WTC11 (cell line): ENCODE measurements around the gene LRMDA.

Experiments
- CBFB ChIP-seq: sonication (generic); formaldehyde crosslinking; IDR thresholded peaks from 2 replicates; pipeline ENCODE4 v1.8.1; 2022; ENCODE audit warnings: mild to moderate bottlenecking, low read depth, missing genetic modification reagents
- CTCF ChIP-seq: fragments of 200-600 bp; IDR thresholded peaks from 2 replicates; pipeline ENCODE4 v1.8.0; 2022; ENCODE audit warnings: antibody characterized with exemption
- HMGA2 ChIP-seq: fragments of 250-450 bp; sonication (Bioruptor Pico); IDR thresholded peaks from 2 replicates; pipeline ENCODE4 v1.4.0; 2021; ENCODE audit warnings: mild to moderate bottlenecking, moderate library complexity
- IRF1 ChIP-seq: sonication (generic); formaldehyde crosslinking; IDR thresholded peaks from 2 replicates; pipeline ENCODE4 v1.8.0; 2023; ENCODE audit warnings: missing genetic modification reagents
- JUN ChIP-seq: sonication (generic); formaldehyde crosslinking; IDR thresholded peaks from 2 replicates; pipeline ENCODE4 v1.8.0; 2023; ENCODE audit warnings: mild to moderate bottlenecking, missing genetic modification reagents
- NR2C2 ChIP-seq: sonication (generic); formaldehyde crosslinking; IDR thresholded peaks from 2 replicates; pipeline ENCODE4 v1.8.0; 2022; ENCODE audit warnings: mild to moderate bottlenecking, missing genetic modification reagents
- NR3C1 ChIP-seq: sonication (generic); formaldehyde crosslinking; conservative IDR thresholded peaks from 2 replicates; pipeline ENCODE4 v1.8.1; 2023; ENCODE audit warnings: low read depth, mild to moderate bottlenecking, missing genetic modification reagents
- TCF7 ChIP-seq: sonication (generic); formaldehyde crosslinking; IDR thresholded peaks from 2 replicates; pipeline ENCODE4 v1.8.0; 2022; ENCODE audit warnings: mild to moderate bottlenecking, low read depth, missing genetic modification reagents, moderate library complexity
- USF1 ChIP-seq: sonication (generic); formaldehyde crosslinking; IDR thresholded peaks from 2 replicates; pipeline ENCODE4 v1.8.0; 2022; ENCODE audit warnings: mild to moderate bottlenecking, missing genetic modification reagents
- ZNF281 ChIP-seq: sonication (generic); formaldehyde crosslinking; IDR thresholded peaks from 2 replicates; pipeline ENCODE4 v1.8.0; 2023; ENCODE audit warnings: mild to moderate bottlenecking, missing genetic modification reagents
- TF ChIP-seq, protein P1 (sequence below): sonication (generic); formaldehyde crosslinking; IDR thresholded peaks from 2 replicates; pipeline ENCODE4 v1.8.1; 2022; ENCODE audit warnings: mild to moderate bottlenecking, moderate library complexity, missing genetic modification reagents

- no peak for TF ChIP-seq NR2C2
- TF ChIP-seq CTCF: no peak
- TF ChIP-seq CBFB (CRISPR knock-in tag): no peak
- TF ChIP-seq, protein P1, sequence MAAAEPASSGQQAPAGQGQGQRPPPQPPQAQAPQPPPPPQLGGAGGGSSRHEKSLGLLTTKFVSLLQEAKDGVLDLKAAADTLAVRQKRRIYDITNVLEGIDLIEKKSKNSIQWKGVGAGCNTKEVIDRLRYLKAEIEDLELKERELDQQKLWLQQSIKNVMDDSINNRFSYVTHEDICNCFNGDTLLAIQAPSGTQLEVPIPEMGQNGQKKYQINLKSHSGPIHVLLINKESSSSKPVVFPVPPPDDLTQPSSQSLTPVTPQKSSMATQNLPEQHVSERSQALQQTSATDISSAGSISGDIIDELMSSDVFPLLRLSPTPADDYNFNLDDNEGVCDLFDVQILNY (CRISPR knock-in tag): no peak
- no peak for TF ChIP-seq USF1 (CRISPR knock-in tag)
- TF ChIP-seq JUN: no peak
- no peak for TF ChIP-seq IRF1 (CRISPR knock-in tag)
- TF ChIP-seq NR3C1: no peak
- TF ChIP-seq ZNF281: no peak
- no peak for TF ChIP-seq HMGA2 (CRISPR knock-in tag)
- no peak for TF ChIP-seq TCF7 (CRISPR knock-in tag)
Observed at GRCh38 chr10:76041551-76041950, 610.1 kb downstream of the LRMDA start.
